ENCODE measurements around the gene MTMR2.

Gene MTMR2

DNA sequence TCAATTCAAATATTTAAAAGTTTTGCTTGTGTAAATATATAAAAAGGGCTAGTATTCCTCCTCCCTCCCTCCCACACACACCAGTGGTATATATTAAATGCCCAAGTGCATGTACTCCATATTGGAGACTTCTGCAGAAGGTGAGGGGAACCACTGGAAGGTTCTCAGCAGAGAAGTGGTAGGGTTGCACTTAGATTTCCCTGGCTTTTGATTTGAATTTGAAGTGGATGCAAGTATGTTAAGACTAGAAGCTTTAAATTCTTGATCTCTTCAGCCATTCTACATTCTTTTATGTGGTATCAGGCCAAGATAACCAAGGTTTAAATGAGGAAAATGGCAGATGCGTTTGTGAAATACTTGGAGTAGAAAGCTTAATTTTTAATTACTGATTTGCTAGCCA lies 90.5 kb downstream of the MTMR2 start:
- no peak for DNase-seq (ENCODE audit: low read depth in 2 of 2)
- TF ChIP-seq CTCF (IDR thresholded peaks at IDR 0.05; ENCODE audit: low read depth, low read length): no peak
- H3K4me3 ChIP-seq (replicated peaks in 1 of 2; ENCODE audit: low read depth in 2 of 2, low read length in 2 of 2): no peak overlapping the region

DNA sequence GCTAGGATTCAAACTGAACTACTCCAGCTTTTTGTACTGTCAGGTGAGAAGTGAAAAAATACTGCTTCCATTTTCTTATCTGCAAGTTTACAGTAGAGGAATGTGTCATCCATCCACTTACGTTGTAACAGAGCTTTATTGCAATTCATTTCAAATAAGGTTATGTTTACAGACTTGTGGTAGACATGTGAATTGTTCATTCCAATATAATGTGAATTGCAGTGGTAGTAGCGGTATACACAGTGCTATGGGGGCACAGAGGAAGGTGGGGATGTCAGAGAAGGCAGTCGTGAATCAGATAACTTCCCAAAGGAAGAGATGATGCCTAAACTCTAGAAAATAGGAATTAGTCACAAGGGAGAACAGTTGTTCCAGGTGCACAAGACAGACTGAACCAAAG lies 91.1 kb downstream of the MTMR2 start:
- TF ChIP-seq CTCF (IDR thresholded peaks at IDR 0.05; ENCODE audit: low read depth, low read length): no peak
- no peak overlapping the region for H3K4me3 ChIP-seq (replicated peaks in 1 of 2; ENCODE audit: low read depth in 2 of 2, low read length in 2 of 2)
- DNase-seq (ENCODE audit: low read depth in 2 of 2): peak in 1 of 2 donors; percentile 26

DNA sequence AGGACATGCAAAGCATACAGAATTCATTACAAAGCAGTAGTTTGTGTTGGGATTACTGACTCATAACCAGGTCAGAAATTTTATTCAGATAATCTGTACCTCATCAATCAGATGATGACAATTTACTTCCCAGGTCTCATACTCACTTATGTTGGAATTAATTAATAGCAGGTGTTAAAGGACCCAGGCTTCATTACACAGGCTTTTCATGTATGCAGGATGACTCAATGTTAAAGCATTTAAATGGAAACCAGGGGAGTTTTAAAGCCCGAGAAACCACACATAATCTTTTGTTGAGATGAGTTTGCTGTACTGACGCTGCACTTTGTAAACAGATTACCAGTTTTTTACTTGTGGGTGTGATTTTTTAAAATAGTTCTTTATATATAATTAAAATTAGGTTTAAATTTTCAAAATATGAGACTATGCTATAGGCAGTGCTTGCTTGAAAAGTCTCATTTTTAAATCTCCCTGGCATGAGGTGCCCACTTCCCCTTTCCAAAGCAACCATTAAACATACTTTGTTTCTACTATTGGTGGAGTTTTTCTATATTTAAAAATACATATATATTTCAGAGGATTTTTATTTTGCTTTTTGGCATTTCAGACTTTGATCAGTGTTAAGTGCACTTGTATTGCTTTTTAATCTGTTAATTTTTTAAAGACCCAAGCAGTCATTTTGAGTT lies 92.6 kb downstream of the MTMR2 start:
- no peak for TF ChIP-seq CTCF (IDR thresholded peaks at IDR 0.05; ENCODE audit: low read depth, low read length)
- no peak overlapping the region for H3K4me3 ChIP-seq (replicated peaks in 1 of 2; ENCODE audit: low read depth in 2 of 2, low read length in 2 of 2)
- DNase-seq (ENCODE audit: low read depth in 2 of 2): peak; percentile 63 to 80

DNA sequence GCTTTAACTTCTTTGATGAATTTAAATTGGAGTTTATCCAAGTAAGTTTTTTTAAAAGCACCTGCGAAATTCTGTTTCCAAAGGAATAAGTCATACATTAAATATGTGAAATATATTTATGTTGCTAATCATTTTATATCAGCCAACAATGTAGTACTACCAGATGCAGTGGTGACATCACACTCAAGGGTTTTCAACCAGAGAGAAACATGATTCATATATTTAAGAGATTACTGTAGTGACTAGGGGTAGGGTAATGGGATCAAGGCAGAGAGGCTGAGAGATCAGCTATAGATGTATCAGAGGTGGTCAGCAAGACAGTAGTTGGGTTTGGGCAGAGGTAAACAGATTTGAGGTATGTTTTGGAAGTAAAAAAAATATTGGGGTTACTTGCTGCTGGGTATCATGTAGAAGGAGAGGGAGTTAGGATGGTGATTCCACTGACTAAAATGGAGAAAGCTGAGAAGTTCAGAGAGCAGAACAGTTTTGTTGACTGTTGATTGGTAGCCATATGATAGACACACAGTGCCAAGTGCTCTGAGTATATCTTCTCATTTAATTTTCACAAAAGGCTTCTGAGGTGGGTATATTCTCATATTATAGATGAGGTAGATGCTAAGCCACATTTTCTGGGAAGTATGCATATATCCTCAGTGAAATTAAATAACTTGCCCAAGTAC lies 94.2 kb downstream of the MTMR2 start:
- DNase-seq (ENCODE audit: low read depth in 2 of 2): peak in 1 of 2 donors; percentile 67
- H3K4me3 ChIP-seq (replicated peaks in 1 of 2; ENCODE audit: low read depth in 2 of 2, low read length in 2 of 2): no peak overlapping the region
- TF ChIP-seq CTCF (IDR thresholded peaks at IDR 0.05; ENCODE audit: low read depth, low read length): no peak

- TF ChIP-seq CTCF (IDR thresholded peaks at IDR 0.05; ENCODE audit: low read depth, low read length): no peak
- peak; percentile 30 to 63 for DNase-seq (ENCODE audit: low read depth in 2 of 2)
- H3K4me3 ChIP-seq (replicated peaks in 1 of 2; ENCODE audit: low read depth in 2 of 2, low read length in 2 of 2): no peak overlapping the region
Observed at GRCh38 chr11:95827696-95828095, 96.2 kb downstream of the MTMR2 start.

DNA sequence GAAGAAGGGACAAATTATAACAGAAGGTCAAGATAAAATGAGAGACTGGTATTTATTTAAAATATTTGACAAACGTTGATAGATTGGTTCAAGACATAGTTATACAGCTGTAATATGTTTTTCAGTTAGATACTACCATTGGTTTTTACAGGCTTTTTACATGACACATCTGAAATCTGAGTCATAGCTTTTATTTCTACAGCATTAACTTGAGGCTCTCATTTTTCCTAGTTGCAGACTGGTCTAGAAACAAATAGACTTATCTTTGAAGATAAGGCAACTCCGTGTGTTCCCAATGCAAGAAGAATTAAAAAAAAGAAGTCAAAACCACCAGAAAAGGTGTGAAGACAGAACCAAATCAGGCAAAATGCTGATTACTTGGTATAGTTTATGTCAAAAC lies 102.3 kb downstream of the MTMR2 start:
- H3K4me3 ChIP-seq (replicated peaks in 1 of 2; ENCODE audit: low read depth in 2 of 2, low read length in 2 of 2): no peak overlapping the region
- TF ChIP-seq CTCF (IDR thresholded peaks at IDR 0.05; ENCODE audit: low read depth, low read length): no peak
- DNase-seq (ENCODE audit: low read depth in 2 of 2): peak; percentile 46 to 55
